ENCODE results near the gene SPATA1.

Gene SPATA1

DNA sequence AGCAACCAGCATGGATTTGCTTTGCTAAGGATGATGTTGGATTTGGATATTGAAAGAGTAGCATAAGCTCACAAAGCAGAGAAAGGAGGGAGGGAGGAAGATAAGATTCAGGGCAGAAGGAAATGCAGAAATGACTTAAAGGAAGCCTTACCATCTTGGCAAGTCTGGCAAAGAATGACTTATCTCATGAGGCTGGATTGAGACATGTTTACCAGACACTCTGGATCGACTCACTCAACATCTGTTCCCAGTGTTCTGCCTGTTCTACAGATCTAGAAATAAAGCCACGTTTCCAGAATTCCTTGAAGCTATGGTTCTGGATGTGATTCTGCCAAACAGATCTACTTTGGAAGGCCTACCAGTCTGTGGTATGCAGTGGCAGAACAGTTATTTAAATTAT is 106.8 kb downstream of the SPATA1 start:
- peaks cover 10% of the 10 kb centered on the region for H3K36me3 ChIP-seq (replicated peaks; ENCODE audit: low read depth, low read length)
- peaks cover 11% of the 10 kb centered on the region; the same call in 1 of the 2 replicates for H3K9me3 ChIP-seq (ENCODE audit: insufficient read depth, low read length)
- TF ChIP-seq EZH2phosphoT487 (IDR thresholded peaks at IDR 0.05; ENCODE audit: low read depth) = no peak
- TF ChIP-seq, protein P1, sequence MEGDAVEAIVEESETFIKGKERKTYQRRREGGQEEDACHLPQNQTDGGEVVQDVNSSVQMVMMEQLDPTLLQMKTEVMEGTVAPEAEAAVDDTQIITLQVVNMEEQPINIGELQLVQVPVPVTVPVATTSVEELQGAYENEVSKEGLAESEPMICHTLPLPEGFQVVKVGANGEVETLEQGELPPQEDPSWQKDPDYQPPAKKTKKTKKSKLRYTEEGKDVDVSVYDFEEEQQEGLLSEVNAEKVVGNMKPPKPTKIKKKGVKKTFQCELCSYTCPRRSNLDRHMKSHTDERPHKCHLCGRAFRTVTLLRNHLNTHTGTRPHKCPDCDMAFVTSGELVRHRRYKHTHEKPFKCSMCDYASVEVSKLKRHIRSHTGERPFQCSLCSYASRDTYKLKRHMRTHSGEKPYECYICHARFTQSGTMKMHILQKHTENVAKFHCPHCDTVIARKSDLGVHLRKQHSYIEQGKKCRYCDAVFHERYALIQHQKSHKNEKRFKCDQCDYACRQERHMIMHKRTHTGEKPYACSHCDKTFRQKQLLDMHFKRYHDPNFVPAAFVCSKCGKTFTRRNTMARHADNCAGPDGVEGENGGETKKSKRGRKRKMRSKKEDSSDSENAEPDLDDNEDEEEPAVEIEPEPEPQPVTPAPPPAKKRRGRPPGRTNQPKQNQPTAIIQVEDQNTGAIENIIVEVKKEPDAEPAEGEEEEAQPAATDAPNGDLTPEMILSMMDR (IDR thresholded peaks at IDR 0.05; ENCODE audit: low read depth, low read length) = no peak
- H3K4me2 ChIP-seq (ENCODE audit: low read length) = no peak overlapping the region
- H2AFZ ChIP-seq (ENCODE audit: low read depth, low read length) = no peak overlapping the region
- H3K27me3 ChIP-seq (ENCODE audit: low read depth, low read length) = no peaks in the 10 kb centered on the region
- no peak overlapping the region for H3K9ac ChIP-seq (ENCODE audit: low read length)
- no peak overlapping the region for H3K4me3 ChIP-seq (ENCODE audit: low read length)
- H3K27ac ChIP-seq (ENCODE audit: low read length) = no peak overlapping the region
- H4K20me1 ChIP-seq (ENCODE audit: insufficient read depth, low read length) = no peaks in the 10 kb centered on the region
- no peaks in the 10 kb centered on the region for H3K4me1 ChIP-seq (ENCODE audit: low read length)
- H3K79me2 ChIP-seq (ENCODE audit: low read length) = no peaks in the 10 kb centered on the region

DNA sequence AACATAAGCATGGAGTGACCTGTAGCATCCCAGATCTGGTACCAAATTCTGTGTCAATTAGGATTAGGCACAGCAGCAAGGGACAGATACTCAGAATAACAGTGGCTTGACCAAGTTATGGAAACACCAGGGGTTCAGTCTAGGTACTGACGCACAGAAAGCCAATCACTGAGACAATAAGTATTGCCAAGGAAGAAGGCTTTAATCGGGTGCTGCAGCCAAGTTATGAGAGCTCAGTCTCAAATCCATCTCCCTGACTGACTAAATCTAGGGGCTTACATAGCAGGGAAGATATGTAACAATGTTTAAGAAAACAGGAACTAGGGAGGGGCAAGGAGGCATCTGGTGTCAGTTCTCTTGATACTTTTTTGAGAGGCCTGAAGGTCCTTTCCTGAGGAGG is 107.7 kb downstream of the SPATA1 start:
- H2AFZ ChIP-seq (ENCODE audit: low read depth, low read length) = no peak overlapping the region
- H3K27ac ChIP-seq (ENCODE audit: low read length) = no peak overlapping the region
- no peak overlapping the region for H3K4me3 ChIP-seq (ENCODE audit: low read length)
- H3K4me2 ChIP-seq (ENCODE audit: low read length) = no peak overlapping the region
- TF ChIP-seq EZH2phosphoT487 (IDR thresholded peaks at IDR 0.05; ENCODE audit: low read depth) = no peak
- TF ChIP-seq, protein P1 (IDR thresholded peaks at IDR 0.05; ENCODE audit: low read depth, low read length) = no peak
- peaks cover 10% of the 10 kb centered on the region for H3K36me3 ChIP-seq (replicated peaks; ENCODE audit: low read depth, low read length)
- H3K9me3 ChIP-seq (ENCODE audit: insufficient read depth, low read length) = peaks cover 11% of the 10 kb centered on the region; the same call in 1 of the 2 replicates
- H3K4me1 ChIP-seq (ENCODE audit: low read length) = no peaks in the 10 kb centered on the region
- no peak overlapping the region for H3K9ac ChIP-seq (ENCODE audit: low read length)
- H4K20me1 ChIP-seq (ENCODE audit: insufficient read depth, low read length) = no peaks in the 10 kb centered on the region
- H3K27me3 ChIP-seq (ENCODE audit: low read depth, low read length) = no peaks in the 10 kb centered on the region
- H3K79me2 ChIP-seq (ENCODE audit: low read length) = no peaks in the 10 kb centered on the region

DNA sequence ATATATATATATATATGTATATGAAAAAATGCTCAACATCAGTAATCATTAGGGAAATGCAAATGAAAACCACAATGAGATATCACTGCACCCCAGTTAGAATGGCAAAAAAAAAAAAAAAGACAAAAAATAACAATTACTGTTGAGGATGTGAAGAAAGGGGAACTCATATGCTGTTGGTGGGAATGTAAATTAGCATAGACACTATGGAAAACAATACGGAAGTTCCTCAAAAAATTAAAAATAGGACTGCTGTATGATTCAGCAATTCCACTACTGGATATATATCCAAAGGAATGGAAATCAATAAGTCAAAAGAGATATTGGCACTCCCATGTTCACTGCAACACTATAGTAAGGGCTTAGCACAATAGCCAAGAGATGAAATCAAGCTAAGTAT is 109.6 kb downstream of the SPATA1 start:
- Histone ChIP-seq H3K9ac (ENCODE audit: low read length) (no peak overlapping the region), H3K27me3 (ENCODE audit: low read depth, low read length) (no peaks in the 10 kb centered on the region), H3K4me2 (ENCODE audit: low read length) (no peak overlapping the region), H3K4me3 (ENCODE audit: low read length) (no peak overlapping the region), H4K20me1 (ENCODE audit: insufficient read depth, low read length) (no peaks in the 10 kb centered on the region), H2AFZ (ENCODE audit: low read depth, low read length) (no peak overlapping the region), H3K4me1 (ENCODE audit: low read length) (no peaks in the 10 kb centered on the region), H3K79me2 (ENCODE audit: low read length) (no peaks in the 10 kb centered on the region), H3K27ac (ENCODE audit: low read length) (no peak overlapping the region), H3K36me3 (replicated peaks; ENCODE audit: low read depth, low read length) (peaks cover 10% of the 10 kb centered on the region), H3K9me3 (ENCODE audit: insufficient read depth, low read length) (peaks cover 11% of the 10 kb centered on the region; the same call in 1 of the 2 replicates)
- TF ChIP-seq, protein P1 (IDR thresholded peaks at IDR 0.05; ENCODE audit: low read depth, low read length) = no peak
- no peak for TF ChIP-seq EZH2phosphoT487 (IDR thresholded peaks at IDR 0.05; ENCODE audit: low read depth)
